ENCODE data around the gene BDKRB1.

BDKRB1 gene

DNA sequence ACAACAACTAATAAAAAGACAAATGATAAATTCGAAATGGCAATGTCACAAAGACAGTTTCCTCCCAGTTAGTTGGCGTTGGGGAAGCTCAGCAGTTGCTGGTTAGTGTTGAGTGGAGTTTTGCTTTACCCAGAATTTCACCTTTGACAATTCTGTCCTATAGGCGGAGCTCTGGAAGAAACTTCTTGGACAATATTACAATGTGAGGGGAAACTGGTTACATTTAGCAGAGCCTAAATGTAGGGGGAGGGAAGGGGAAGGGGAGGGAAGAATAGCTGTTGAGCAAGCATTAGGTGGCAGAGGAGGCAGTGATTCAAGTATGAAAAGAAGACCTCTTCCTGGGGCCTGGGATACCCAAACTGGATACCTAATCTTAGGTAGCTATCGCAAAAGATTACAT is 51.4 kb downstream of the BDKRB1 start:
- no peak for TF ChIP-seq TEAD4 (IDR thresholded peaks at IDR 0.05)
- TF ChIP-seq CREB1 (IDR thresholded peaks at IDR 0.05; ENCODE audit: low read depth): no peak
- TF ChIP-seq TCF12 (IDR thresholded peaks at IDR 0.05; ENCODE audit: low read depth): no peak
- TF ChIP-seq FOXM1 (IDR thresholded peaks at IDR 0.05; ENCODE audit: borderline replicate concordance, low read depth): no peak
- TF ChIP-seq MAX (IDR thresholded peaks at IDR 0.05): no peak
- no peak for TF ChIP-seq EGR1 (IDR thresholded peaks at IDR 0.05)
- TF ChIP-seq, protein P1, sequence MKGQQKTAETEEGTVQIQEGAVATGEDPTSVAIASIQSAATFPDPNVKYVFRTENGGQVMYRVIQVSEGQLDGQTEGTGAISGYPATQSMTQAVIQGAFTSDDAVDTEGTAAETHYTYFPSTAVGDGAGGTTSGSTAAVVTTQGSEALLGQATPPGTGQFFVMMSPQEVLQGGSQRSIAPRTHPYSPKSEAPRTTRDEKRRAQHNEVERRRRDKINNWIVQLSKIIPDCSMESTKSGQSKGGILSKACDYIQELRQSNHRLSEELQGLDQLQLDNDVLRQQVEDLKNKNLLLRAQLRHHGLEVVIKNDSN (IDR thresholded peaks at IDR 0.05): no peak
- no peak for TF ChIP-seq YY1 (IDR thresholded peaks at IDR 0.05; ENCODE audit: low read depth)
- no peak for TF ChIP-seq RAD21 (IDR thresholded peaks at IDR 0.05; ENCODE audit: low read depth)
- no peak for TF ChIP-seq REST (IDR thresholded peaks at IDR 0.05; ENCODE audit: low read depth)
- no peak for TF ChIP-seq ZBTB7A (IDR thresholded peaks at IDR 0.05; ENCODE audit: low read depth)
- no peak for TF ChIP-seq CEBPB (IDR thresholded peaks at IDR 0.05)
- no peak for TF ChIP-seq EP300 (IDR thresholded peaks at IDR 0.05; ENCODE audit: borderline replicate concordance)

DNA sequence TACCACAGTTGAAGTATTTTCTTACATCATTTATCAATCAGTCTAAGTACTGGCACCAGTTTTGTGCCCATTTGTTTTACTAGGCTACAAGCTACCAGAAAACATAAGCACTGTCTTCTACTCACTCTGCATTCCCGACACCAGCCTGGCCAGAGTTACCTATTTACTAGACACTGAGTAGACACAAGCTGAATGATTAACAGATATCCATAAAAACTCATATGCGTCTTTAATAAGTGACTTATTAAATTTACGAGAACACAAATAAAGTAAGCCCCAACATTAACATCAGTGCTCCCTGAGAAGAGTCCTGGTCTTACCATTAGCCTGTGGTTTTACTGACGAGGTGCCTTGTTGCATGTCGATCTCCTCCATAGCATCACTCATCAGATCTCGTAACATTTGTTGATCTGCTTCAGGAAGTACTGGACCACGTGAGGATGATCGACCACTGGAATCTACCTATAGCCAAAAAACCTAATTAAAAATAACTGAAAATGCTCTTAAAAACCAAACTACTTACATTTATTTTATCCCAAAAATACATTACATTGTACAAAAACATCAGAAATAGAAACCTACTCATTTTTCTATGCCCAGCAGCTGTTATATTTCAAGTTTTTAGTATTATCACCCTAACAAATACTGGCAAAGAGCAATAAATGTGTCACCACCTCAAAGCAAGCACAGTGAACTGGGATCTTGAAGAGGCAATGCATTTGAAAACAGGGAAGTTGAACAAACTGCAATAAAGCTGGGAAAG is 53.3 kb downstream of the BDKRB1 start:
- TF ChIP-seq MAX (IDR thresholded peaks at IDR 0.05) (no peak), NFIC (IDR thresholded peaks at IDR 0.05) (no peak), TEAD4 (IDR thresholded peaks at IDR 0.05) (no peak), REST (IDR thresholded peaks at IDR 0.05; ENCODE audit: low read depth) (no peak), TAF1 (IDR thresholded peaks at IDR 0.05; ENCODE audit: low read depth) (no peak), ZBTB7A (IDR thresholded peaks at IDR 0.05; ENCODE audit: low read depth) (no peak), CREB1 (IDR thresholded peaks at IDR 0.05; ENCODE audit: low read depth) (no peak), RAD21 (IDR thresholded peaks at IDR 0.05; ENCODE audit: low read depth) (no peak), YY1 (IDR thresholded peaks at IDR 0.05; ENCODE audit: low read depth) (no peak), TCF12 (IDR thresholded peaks at IDR 0.05; ENCODE audit: low read depth) (no peak), CEBPB (IDR thresholded peaks at IDR 0.05) (no peak), EP300 (IDR thresholded peaks at IDR 0.05; ENCODE audit: borderline replicate concordance) (no peak), FOXM1 (IDR thresholded peaks at IDR 0.05; ENCODE audit: borderline replicate concordance, low read depth) (no peak), EGR1 (IDR thresholded peaks at IDR 0.05) (no peak)
- TF ChIP-seq, protein P1 (IDR thresholded peaks at IDR 0.05): no peak

DNA sequence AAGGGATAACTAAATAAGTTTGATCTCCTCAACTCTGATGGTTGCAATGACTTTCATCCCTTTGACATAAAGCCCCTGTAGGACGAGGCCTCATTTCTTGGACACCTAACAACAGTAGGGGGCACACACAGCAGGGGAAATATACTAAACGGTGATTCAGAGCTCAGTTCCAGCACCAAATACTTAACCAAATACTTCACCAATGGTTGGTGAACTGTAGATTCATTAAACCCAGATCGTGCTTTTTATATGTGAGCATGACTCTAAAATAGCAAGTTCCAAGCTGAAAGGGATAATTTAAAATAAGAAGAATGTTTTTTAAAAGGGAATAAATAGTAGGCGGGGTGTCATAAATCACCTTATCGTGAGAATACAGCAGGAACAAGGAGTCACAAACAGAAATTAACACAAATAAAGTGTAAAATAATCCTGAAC is 53.9 kb downstream of the BDKRB1 start:
- TF ChIP-seq, protein P1 (IDR thresholded peaks at IDR 0.05): no peak
- no peak for TF ChIP-seq CEBPB (IDR thresholded peaks at IDR 0.05)
- TF ChIP-seq EGR1 (IDR thresholded peaks at IDR 0.05): no peak
- no peak for TF ChIP-seq FOXM1 (IDR thresholded peaks at IDR 0.05; ENCODE audit: borderline replicate concordance, low read depth)
- TF ChIP-seq CREB1 (IDR thresholded peaks at IDR 0.05; ENCODE audit: low read depth): no peak
- no peak for TF ChIP-seq REST (IDR thresholded peaks at IDR 0.05; ENCODE audit: low read depth)
- TF ChIP-seq NFIC (IDR thresholded peaks at IDR 0.05): no peak
- no peak for TF ChIP-seq RAD21 (IDR thresholded peaks at IDR 0.05; ENCODE audit: low read depth)
- TF ChIP-seq ZBTB7A (IDR thresholded peaks at IDR 0.05; ENCODE audit: low read depth): no peak
- no peak for TF ChIP-seq MAX (IDR thresholded peaks at IDR 0.05)
- no peak for TF ChIP-seq YY1 (IDR thresholded peaks at IDR 0.05; ENCODE audit: low read depth)
- TF ChIP-seq TCF12 (IDR thresholded peaks at IDR 0.05; ENCODE audit: low read depth): no peak
- no peak for TF ChIP-seq TEAD4 (IDR thresholded peaks at IDR 0.05)
- TF ChIP-seq TAF1 (IDR thresholded peaks at IDR 0.05; ENCODE audit: low read depth): no peak
- no peak for TF ChIP-seq EP300 (IDR thresholded peaks at IDR 0.05; ENCODE audit: borderline replicate concordance)
